HG02970 (cell line): Measurements from ENCODE around the gene RFTN2.
A peak's percentile ranks its signal among the peaks of the same experiment; 100 is the strongest.
"Not testable (repeated sequence)": the region's sequence is repeated elsewhere in the genome, so short reads cannot be mapped to it uniquely, and the experiment has no call there.

Experiments used
- ATAC-seq: cut with Tn5 transposase; IDR thresholded peaks from one replicate; pipeline ENCODE4 v1.9.1; 2021; ENCODE audit warnings: mild to moderate bottlenecking, moderate library complexity, moderate number of reproducible peaks; ENCODE audit not compliant: unreplicated experiment, low FRiP score

RFTN2 gene

GRCh38 chr2:197675246-197675645 lies at the start of gene RFTN2:
TSS of gene RFTN2 (minus strand) at chr2:197675587. CDS start at chr2:197675458, 129 bp downstream.
- ATAC-seq = no peak

GRCh38 chr2:197717863-197718262 lies 42.5 kb upstream of the RFTN2 start:
- no peak for ATAC-seq

GRCh38 chr2:197713271-197713670 lies 37.9 kb upstream of the RFTN2 start:
- ATAC-seq = no peak

GRCh38 chr2:197711578-197711977 lies 36.2 kb upstream of the RFTN2 start:
- ATAC-seq = no peak

- ATAC-seq = peak; percentile 51
These were observed 35.1 kb upstream of the RFTN2 start for GRCh38 chr2:197710424-197711042.

GRCh38 chr2:197709140-197709539 lies 33.8 kb upstream of the RFTN2 start:
- ATAC-seq = not testable (repeated sequence)

- ATAC-seq = no peak
These were observed 32.9 kb upstream of the RFTN2 start for GRCh38 chr2:197708331-197708730.

GRCh38 chr2:197707316-197708213 lies 32.2 kb upstream of the RFTN2 start:
- ATAC-seq = no peak

GRCh38 chr2:197706839-197707207 lies 31.4 kb upstream of the RFTN2 start:
- no peak for ATAC-seq

GRCh38 chr2:197705912-197706838 lies 30.8 kb upstream of the RFTN2 start:
- no peak for ATAC-seq

GRCh38 chr2:197705121-197705911 lies 29.9 kb upstream of the RFTN2 start, which contains the start of gene MARS2:
TSS of gene MARS2 (plus strand) at chr2:197705369. CDS start at chr2:197705406, 37 bp downstream.
- peak; percentile 92 for ATAC-seq

- peak; percentile 32 for ATAC-seq
These were observed 29.2 kb upstream of the RFTN2 start for GRCh38 chr2:197704434-197705120.

GRCh38 chr2:197700960-197701359 lies 25.6 kb upstream of the RFTN2 start:
- no peak for ATAC-seq

GRCh38 chr2:197699724-197700123 lies 24.3 kb upstream of the RFTN2 start:
- ATAC-seq = not testable (repeated sequence)

- ATAC-seq = not testable (repeated sequence)
These were observed 21.2 kb upstream of the RFTN2 start for GRCh38 chr2:197696571-197696970.

- not testable (repeated sequence) for ATAC-seq
These were observed 20.6 kb upstream of the RFTN2 start for GRCh38 chr2:197695971-197696370.

GRCh38 chr2:197695206-197695605 lies 19.8 kb upstream of the RFTN2 start:
- not testable (repeated sequence) for ATAC-seq

GRCh38 chr2:197677483-197677882 lies 2.1 kb upstream of the RFTN2 start:
- no peak for ATAC-seq

- ATAC-seq = no peak
These were observed 1.7 kb upstream of the RFTN2 start for GRCh38 chr2:197677056-197677455.
